ENCODE data around the gene GPATCH4.

Gene GPATCH4

GRCh38 chr1:156645666-156646065 is 44.4 kb upstream of the GPATCH4 start:
- TF ChIP-seq ZFP3 (CRISPR knock-in tag; IDR thresholded peaks at IDR 0.05) = no peak
- no peak for TF ChIP-seq ESRRG (CRISPR knock-in tag; IDR thresholded peaks at IDR 0.05)
- TF ChIP-seq ISL1 (CRISPR knock-in tag; IDR thresholded peaks at IDR 0.05) = no peak
- no peak for TF ChIP-seq OSR1 (CRISPR knock-in tag; IDR thresholded peaks at IDR 0.05)
- no peak for TF ChIP-seq CSRNP3 (CRISPR knock-in tag; IDR thresholded peaks at IDR 0.05)
- no peak for TF ChIP-seq PPARA (CRISPR knock-in tag; IDR thresholded peaks at IDR 0.05; ENCODE audit: borderline replicate concordance)
- TF ChIP-seq RARB (CRISPR knock-in tag; IDR thresholded peaks at IDR 0.05) = no peak
- TF ChIP-seq TCF4 (CRISPR knock-in tag; IDR thresholded peaks at IDR 0.05; ENCODE audit: borderline replicate concordance) = no peak
- TF ChIP-seq CREB5 (CRISPR knock-in tag; IDR thresholded peaks at IDR 0.05; ENCODE audit: low read depth) = no peak
- no peak for TF ChIP-seq ARNTL (CRISPR knock-in tag; IDR thresholded peaks at IDR 0.05; ENCODE audit: borderline replicate concordance, low read depth)
- no peak for TF ChIP-seq ZC3H10 (CRISPR knock-in tag; IDR thresholded peaks at IDR 0.05)
- no peak for TF ChIP-seq ZFP30 (CRISPR knock-in tag; IDR thresholded peaks at IDR 0.05)
- no peak for TF ChIP-seq PATZ1 (CRISPR knock-in tag; IDR thresholded peaks at IDR 0.05; ENCODE audit: borderline replicate concordance)
- TF ChIP-seq GLIS3 (CRISPR knock-in tag; IDR thresholded peaks at IDR 0.05) = no peak
- no peak for TF ChIP-seq ZNF565 (CRISPR knock-in tag; conservative IDR thresholded peaks at IDR 0.05; ENCODE audit: low read depth)
- TF ChIP-seq TSHZ2 (CRISPR knock-in tag; IDR thresholded peaks at IDR 0.05) = no peak
- TF ChIP-seq ZNF70 (CRISPR knock-in tag; IDR thresholded peaks at IDR 0.05) = no peak
- no peak for TF ChIP-seq TOX (CRISPR knock-in tag; IDR thresholded peaks at IDR 0.05; ENCODE audit: borderline replicate concordance)
- TF ChIP-seq POU6F1 (CRISPR knock-in tag; IDR thresholded peaks at IDR 0.05; ENCODE audit: borderline replicate concordance, low read depth) = no peak
- TF ChIP-seq CSDC2 (CRISPR knock-in tag; IDR thresholded peaks at IDR 0.05) = no peak
- ATAC-seq = no peak

GRCh38 chr1:156645056-156645455 is 43.8 kb upstream of the GPATCH4 start:
- ATAC-seq = no peak
- no peak for TF ChIP-seq POU6F1 (CRISPR knock-in tag; IDR thresholded peaks at IDR 0.05; ENCODE audit: borderline replicate concordance, low read depth)
- TF ChIP-seq CREB5 (CRISPR knock-in tag; IDR thresholded peaks at IDR 0.05; ENCODE audit: low read depth) = no peak
- no peak for TF ChIP-seq ISL1 (CRISPR knock-in tag; IDR thresholded peaks at IDR 0.05)
- no peak for TF ChIP-seq SNAI2 (CRISPR knock-in tag; IDR thresholded peaks at IDR 0.05)
- no peak for TF ChIP-seq CSDC2 (CRISPR knock-in tag; IDR thresholded peaks at IDR 0.05)
- TF ChIP-seq OSR1 (CRISPR knock-in tag; IDR thresholded peaks at IDR 0.05) = no peak
- TF ChIP-seq GLIS3 (CRISPR knock-in tag; IDR thresholded peaks at IDR 0.05) = no peak
- TF ChIP-seq TCF4 (CRISPR knock-in tag; IDR thresholded peaks at IDR 0.05; ENCODE audit: borderline replicate concordance) = no peak
- TF ChIP-seq CSRNP3 (CRISPR knock-in tag; IDR thresholded peaks at IDR 0.05) = no peak
- TF ChIP-seq PATZ1 (CRISPR knock-in tag; IDR thresholded peaks at IDR 0.05; ENCODE audit: borderline replicate concordance) = no peak
